Measurements from ENCODE around the gene MED15.
"Not testable (repeated sequence)": the region's sequence is repeated elsewhere in the genome, so short reads cannot be mapped to it uniquely, and the experiment has no call there.

Gene MED15, protein sequence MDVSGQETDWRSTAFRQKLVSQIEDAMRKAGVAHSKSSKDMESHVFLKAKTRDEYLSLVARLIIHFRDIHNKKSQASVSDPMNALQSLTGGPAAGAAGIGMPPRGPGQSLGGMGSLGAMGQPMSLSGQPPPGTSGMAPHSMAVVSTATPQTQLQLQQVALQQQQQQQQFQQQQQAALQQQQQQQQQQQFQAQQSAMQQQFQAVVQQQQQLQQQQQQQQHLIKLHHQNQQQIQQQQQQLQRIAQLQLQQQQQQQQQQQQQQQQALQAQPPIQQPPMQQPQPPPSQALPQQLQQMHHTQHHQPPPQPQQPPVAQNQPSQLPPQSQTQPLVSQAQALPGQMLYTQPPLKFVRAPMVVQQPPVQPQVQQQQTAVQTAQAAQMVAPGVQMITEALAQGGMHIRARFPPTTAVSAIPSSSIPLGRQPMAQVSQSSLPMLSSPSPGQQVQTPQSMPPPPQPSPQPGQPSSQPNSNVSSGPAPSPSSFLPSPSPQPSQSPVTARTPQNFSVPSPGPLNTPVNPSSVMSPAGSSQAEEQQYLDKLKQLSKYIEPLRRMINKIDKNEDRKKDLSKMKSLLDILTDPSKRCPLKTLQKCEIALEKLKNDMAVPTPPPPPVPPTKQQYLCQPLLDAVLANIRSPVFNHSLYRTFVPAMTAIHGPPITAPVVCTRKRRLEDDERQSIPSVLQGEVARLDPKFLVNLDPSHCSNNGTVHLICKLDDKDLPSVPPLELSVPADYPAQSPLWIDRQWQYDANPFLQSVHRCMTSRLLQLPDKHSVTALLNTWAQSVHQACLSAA

DNA sequence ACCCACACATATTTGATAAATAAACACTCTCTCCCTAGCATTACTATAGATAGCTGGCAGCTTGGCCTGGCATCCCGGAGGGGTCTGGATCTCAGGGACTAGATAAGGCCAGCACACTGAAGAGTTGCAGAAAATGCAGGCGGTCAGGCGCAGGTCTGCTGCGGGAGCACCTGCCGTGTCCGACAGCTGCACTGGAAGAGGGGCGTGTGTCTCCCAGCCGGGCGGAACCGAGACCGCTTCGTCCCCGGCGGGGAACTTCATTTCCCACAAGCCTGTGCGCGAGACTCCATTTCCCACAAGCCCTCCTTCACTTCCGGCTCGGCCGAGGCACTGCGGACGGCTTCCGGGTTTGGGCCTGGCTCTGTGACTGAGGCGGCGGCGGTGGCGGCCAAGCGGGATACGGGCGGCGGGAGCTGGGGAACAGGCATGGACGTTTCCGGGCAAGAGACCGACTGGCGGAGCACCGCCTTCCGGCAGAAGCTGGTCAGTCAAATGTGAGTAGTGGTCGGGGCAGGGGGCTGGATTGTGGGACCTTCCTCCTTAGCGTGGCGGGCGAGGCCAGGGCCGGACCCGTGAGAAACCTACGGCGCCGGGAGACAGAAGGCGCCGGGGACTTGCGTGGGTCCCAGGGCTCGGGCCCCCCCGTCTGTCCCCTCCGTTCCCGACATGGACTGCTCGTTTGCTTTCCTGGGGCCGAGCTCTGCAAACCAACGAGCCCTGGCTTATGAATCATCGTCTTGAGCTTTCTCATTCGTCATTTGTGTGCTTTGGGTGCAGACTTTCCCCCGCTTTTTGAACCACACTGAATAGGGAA lies at the start of gene MED15:
Gene MED15 (plus strand): TSS at position 358 of the 814 bp plus-strand sequence. CDS start 69 bp downstream, at position 427.
- no peak for FAIRE-seq

DNA sequence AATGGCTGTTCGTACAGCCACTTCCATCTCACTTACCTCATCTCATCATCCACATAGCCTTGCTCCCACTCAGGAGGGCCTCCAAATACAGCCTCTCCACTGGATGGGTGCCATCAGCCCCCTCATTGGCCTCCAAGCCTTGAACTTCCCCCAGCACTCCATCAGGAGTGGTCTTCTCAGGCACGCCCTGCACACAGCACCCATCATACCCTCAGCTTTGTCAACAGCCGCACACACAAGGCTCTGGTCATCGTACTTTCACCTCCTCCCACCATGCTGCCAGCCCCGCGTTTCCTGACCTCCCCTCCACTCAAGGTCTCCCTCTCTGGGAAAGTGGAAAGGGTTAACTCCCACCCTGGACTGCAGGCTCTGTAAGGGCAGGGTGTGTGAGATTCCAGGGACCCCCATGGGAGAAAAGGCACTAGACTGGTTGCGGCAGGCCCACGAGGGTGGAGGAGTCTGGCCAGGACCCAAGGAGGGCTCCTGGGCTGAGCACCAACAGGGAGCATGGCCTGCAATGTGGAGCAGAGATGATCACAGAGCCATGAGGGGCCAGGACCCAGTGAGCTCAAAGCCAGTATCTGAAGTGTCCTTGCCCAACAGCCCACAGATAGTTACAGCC lies 48.8 kb upstream of the MED15 start:
- no peak for FAIRE-seq

DNA sequence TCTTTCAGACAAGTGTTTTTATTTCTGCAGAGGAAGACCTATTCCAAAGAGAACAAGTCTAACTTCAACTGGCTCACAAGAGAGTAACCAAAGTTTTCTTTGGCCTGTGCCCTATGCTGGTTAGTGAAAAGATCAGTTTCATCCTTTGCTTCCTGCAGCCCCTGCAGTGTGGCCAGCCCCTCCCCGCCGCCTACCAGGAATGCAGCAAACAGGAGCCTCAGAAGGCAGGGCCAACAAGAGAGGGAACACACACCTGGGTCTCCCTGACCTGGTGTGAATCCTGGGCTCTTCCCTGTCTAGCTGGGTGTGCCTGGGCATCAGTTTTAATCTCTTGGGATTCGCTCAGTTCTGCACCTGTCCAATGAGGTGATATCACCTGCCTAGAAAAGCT lies 48.3 kb upstream of the MED15 start:
- FAIRE-seq: no peak

DNA sequence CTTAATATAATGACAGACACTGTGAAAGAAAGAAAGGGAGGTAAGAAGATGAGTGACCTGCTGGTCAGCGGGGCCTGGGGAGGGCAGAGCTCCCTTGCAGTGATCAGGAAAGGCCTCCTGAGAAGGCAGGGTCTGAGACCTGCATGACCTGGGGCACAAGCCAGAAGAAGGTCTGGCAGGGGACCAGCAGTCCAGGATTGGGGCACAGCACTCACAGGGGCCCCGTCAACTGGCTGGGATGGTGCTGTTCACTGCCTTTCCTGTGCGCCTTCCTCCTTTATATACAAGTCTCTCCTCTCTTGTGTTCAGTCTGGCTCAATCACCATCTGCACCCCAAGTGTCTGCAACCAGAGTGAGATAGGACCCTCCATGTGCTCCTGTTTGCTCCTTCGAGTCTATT lies 47.5 kb upstream of the MED15 start:
- FAIRE-seq: no peak

DNA sequence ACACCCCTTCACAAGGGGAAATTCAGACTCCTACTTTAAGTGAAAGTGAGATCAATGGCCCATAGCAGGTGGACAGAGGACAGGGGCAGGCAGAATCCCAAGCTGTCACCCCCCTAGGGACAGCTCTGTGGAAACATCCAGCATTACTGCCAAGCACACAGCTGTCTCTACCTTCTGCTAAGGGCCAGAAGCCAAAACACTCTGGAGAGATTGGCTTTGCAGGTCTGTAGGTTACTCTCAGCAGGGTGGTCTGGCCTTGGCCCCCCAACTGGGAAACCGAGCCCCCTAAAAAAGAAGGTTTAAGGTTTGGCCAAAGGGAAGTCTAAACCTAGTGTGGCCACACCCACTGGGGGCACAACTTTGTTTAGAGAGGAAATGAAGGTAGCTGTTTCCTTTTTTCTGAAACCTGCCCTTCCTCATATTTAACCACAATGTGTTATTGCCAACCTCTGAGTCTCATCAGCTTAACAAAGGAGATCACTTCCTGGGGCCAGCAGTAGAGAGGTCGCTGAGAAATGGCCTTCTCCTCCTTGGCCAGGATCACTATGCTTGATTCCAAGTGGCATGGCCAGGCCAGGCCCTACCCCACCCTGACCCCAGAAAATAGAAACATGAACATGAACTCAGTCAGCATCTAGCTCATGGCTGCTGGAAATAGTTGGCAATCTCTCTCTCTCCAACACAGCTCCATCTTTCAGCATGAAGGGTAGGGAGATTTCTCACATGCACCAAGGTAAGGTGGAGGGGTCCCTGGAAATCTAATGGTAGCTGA lies 43.9 kb upstream of the MED15 start:
- FAIRE-seq: no peak

GRCh38 chr22:20464096-20464614 lies 43.3 kb upstream of the MED15 start:
- FAIRE-seq: no peak

- FAIRE-seq: no peak
Measured at GRCh38 chr22:20464912-20465758, 42.3 kb upstream of the MED15 start.

DNA sequence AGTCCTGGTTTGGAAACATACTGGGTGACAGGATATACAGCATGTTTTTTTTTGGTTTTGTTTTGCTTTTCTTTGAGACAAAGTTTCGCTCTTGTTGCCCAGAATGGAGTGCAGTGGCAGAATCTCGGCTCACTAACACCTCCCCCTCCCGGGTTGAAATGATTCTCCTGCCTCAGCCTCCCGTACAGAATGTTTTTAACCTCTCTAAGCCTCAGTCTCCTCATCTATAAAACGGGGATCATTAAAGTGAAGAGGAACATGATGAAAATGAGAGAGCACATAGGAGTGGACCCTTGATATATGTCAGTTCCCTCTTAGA lies 41.7 kb upstream of the MED15 start:
- no peak for FAIRE-seq

GRCh38 chr22:20466659-20467379 lies 40.6 kb upstream of the MED15 start:
- no peak for FAIRE-seq

GRCh38 chr22:20469110-20469868 lies 38.1 kb upstream of the MED15 start:
- no peak for FAIRE-seq

DNA sequence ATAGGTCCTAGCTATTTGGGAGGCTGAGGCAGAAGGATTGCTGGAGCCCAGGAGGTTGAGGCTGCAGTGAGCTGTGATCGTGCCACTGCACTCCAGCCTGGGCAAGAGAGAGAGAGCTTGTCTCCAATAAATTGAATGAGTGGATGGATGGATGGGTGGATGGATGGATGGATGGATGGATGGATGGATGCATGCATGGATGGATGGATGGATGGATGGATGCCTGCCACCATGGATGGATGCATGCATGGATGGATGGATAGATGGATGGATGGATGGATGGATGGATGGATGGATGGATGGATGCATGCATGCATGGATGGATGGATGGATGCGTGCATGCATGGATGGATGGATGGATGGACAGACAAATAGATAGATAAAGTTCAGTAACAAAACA lies 36.9 kb upstream of the MED15 start:
- not testable (repeated sequence) for FAIRE-seq

GRCh38 chr22:20471126-20471833 lies 36.1 kb upstream of the MED15 start:
- no peak for FAIRE-seq

GRCh38 chr22:20472629-20473442 lies 34.6 kb upstream of the MED15 start:
- no peak for FAIRE-seq

- no peak for FAIRE-seq
Measured at GRCh38 chr22:20475115-20475436, 32.3 kb upstream of the MED15 start.

- not testable (repeated sequence) for FAIRE-seq
Measured at GRCh38 chr22:20475569-20475968, 31.8 kb upstream of the MED15 start.

- not testable (repeated sequence) for FAIRE-seq
Measured at GRCh38 chr22:20478059-20478458, 29.4 kb upstream of the MED15 start.

DNA sequence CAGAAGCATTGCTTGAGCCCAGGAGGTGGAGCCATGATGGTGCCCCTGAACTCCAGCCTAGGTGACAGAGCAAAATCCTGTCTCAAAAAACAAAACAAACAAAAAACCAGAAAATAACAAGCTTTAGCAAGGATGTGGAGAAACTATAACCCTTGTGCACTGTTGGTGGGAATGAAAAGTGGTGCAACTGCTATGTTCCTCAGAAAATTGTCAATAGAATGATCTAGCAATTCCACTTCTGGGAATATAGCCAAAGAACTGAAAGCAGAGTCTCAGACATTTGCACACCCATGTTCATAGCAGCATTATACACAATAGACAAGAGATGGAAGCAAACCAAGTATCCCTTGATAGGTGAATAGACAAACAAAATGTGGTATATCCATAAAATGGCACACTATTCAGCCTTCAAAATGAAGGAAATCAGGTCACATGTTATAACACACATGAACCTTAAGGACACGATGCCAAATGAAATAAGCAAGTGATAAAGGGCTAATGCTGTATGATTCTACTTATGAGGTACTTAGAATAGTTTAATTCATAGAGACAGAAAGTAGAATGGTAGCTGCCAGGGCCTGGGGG lies 27.7 kb upstream of the MED15 start:
- no peak for FAIRE-seq

DNA sequence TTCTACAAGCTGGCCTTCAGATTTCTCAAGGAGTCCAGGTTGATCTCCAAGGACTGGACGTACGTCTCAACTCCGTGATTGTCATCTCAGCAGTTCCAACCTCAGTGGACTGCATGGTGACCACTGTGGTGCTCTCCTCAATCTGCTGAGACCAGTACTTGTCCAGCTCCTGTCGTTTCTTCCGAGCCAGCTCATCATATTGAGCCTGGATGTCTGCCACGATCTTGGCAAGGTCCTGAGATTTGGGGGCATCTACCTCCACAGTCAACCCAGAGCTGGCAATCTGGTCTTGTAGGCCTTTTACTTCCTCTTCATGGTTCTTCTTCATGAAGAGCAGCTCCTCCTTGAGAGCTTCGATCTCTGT lies 24.3 kb upstream of the MED15 start:
- FAIRE-seq: not testable (repeated sequence)

All from colon (tissue), 2 donors.